SJCRH30 (cell line): ENCODE measurements around the gene ZCCHC24. TPM values are rescaled to one million over a fixed set of nuclear protein-coding genes. Genes with fewer than 3 reads are reported as not detected.

Source experiments
- DNase-seq, 2 experiments: peaks; one replicate each; pipeline ENCODE4 v3.0.0-alpha.2; 2015 to 2020
- H3K27ac ChIP-seq: fragments of 250-450 bp; sonication (Bioruptor Pico); 2 replicates; pipeline ENCODE4 v1.5.1; 2020; ENCODE audit warnings: mild to moderate bottlenecking, moderate library complexity
- H3K27me3 ChIP-seq: fragments of 250-450 bp; sonication (Bioruptor Pico); 2 replicates; pipeline ENCODE4 v1.5.1; 2020; ENCODE audit warnings: mild to moderate bottlenecking, moderate library complexity
- H3K36me3 ChIP-seq: fragments of 250-450 bp; sonication (Bioruptor Pico); 2 replicates; pipeline ENCODE4 v1.5.1; 2020; ENCODE audit warnings: mild to moderate bottlenecking, moderate library complexity
- H3K4me1 ChIP-seq: fragments of 250-450 bp; sonication (Bioruptor Pico); 2 replicates; pipeline ENCODE4 v1.5.1; 2020; ENCODE audit warnings: mild to moderate bottlenecking, moderate library complexity
- H3K4me3 ChIP-seq: fragments of 250-450 bp; sonication (Bioruptor Pico); 2 replicates; pipeline ENCODE4 v1.5.1; 2020; ENCODE audit warnings: mild to moderate bottlenecking, moderate library complexity
- H3K9me3 ChIP-seq: fragments of 250-450 bp; sonication (Bioruptor Pico); replicated peaks from 2 replicates; pipeline ENCODE4 v1.5.1; 2020; ENCODE audit warnings: mild to moderate bottlenecking, moderate library complexity
- total RNA-seq: library from RNA; depleted of rRNA; stranded (reverse); fragments of >200 nt; shearing (Covaris generic); gene quantifications from 2 replicates; pipeline ENCODE4 v1.2.3, GENCODE V29; 2014

ZCCHC24 gene
- total RNA-seq, 1 experiment from 2014 or later = 53.7 TPM

GRCh38 chr10:79479283-79479909 is 34.0 kb upstream of the ZCCHC24 start:
- H3K4me1 ChIP-seq = peaks cover 28% of the 10 kb centered on the region
- no peaks in the 10 kb centered on the region for H3K27me3 ChIP-seq
- H3K9me3 ChIP-seq = no peaks in the 10 kb centered on the region
- H3K36me3 ChIP-seq = no peaks in the 10 kb centered on the region
- DNase-seq = no peak
- no peak overlapping the region for H3K27ac ChIP-seq
- H3K4me3 ChIP-seq = no peak overlapping the region

GRCh38 chr10:79477456-79477855 is 32.0 kb upstream of the ZCCHC24 start:
- Histone ChIP-seq H3K36me3 (no peaks in the 10 kb centered on the region), H3K9me3 (no peaks in the 10 kb centered on the region), H3K27me3 (no peaks in the 10 kb centered on the region), H3K27ac (no peak overlapping the region), H3K4me1 (peaks cover 21% of the 10 kb centered on the region), H3K4me3 (no peak overlapping the region)
- DNase-seq = no peak

GRCh38 chr10:79476645-79477044 is 31.2 kb upstream of the ZCCHC24 start:
- Histone ChIP-seq H3K4me1 (peaks cover 17% of the 10 kb centered on the region), H3K27me3 (no peaks in the 10 kb centered on the region), H3K9me3 (no peaks in the 10 kb centered on the region), H3K27ac (no peak overlapping the region), H3K4me3 (no peak overlapping the region), H3K36me3 (no peaks in the 10 kb centered on the region)
- DNase-seq = no peak

GRCh38 chr10:79475877-79476276 is 30.5 kb upstream of the ZCCHC24 start:
- no peak overlapping the region for H3K27ac ChIP-seq
- H3K4me1 ChIP-seq = peaks cover 25% of the 10 kb centered on the region
- H3K27me3 ChIP-seq = no peaks in the 10 kb centered on the region
- no peaks in the 10 kb centered on the region for H3K36me3 ChIP-seq
- no peak overlapping the region for H3K4me3 ChIP-seq
- no peaks in the 10 kb centered on the region for H3K9me3 ChIP-seq
- DNase-seq = no peak

GRCh38 chr10:79475119-79475653 is 29.8 kb upstream of the ZCCHC24 start:
- no peaks in the 10 kb centered on the region for H3K27me3 ChIP-seq
- H3K36me3 ChIP-seq = no peaks in the 10 kb centered on the region
- no peaks in the 10 kb centered on the region for H3K9me3 ChIP-seq
- no peak overlapping the region for H3K4me3 ChIP-seq
- H3K4me1 ChIP-seq = peaks cover 25% of the 10 kb centered on the region
- no peak for DNase-seq
- no peak overlapping the region for H3K27ac ChIP-seq

GRCh38 chr10:79473496-79474095 is 28.2 kb upstream of the ZCCHC24 start:
- H3K4me3 ChIP-seq = no peak overlapping the region
- no peak for DNase-seq
- no peaks in the 10 kb centered on the region for H3K27me3 ChIP-seq
- H3K4me1 ChIP-seq = peaks cover 25% of the 10 kb centered on the region
- H3K27ac ChIP-seq = peak overlapping the region; percentile 69
- no peaks in the 10 kb centered on the region for H3K36me3 ChIP-seq
- no peaks in the 10 kb centered on the region for H3K9me3 ChIP-seq

- peaks cover 25% of the 10 kb centered on the region for H3K4me1 ChIP-seq
- H3K27me3 ChIP-seq = no peaks in the 10 kb centered on the region
- H3K4me3 ChIP-seq = no peak overlapping the region
- no peaks in the 10 kb centered on the region for H3K36me3 ChIP-seq
- H3K9me3 ChIP-seq = no peaks in the 10 kb centered on the region
- DNase-seq = peak; percentile 39 to 83
- peak overlapping the region; percentile 69 for H3K27ac ChIP-seq
Measured at GRCh38 chr10:79472951-79473350, 27.5 kb upstream of the ZCCHC24 start.

GRCh38 chr10:79472449-79472848 is 27.0 kb upstream of the ZCCHC24 start:
- peaks cover 28% of the 10 kb centered on the region for H3K4me1 ChIP-seq
- H3K36me3 ChIP-seq = no peaks in the 10 kb centered on the region
- H3K4me3 ChIP-seq = no peak overlapping the region

GRCh38 chr10:79471776-79472175 is 26.4 kb upstream of the ZCCHC24 start:
- Histone ChIP-seq H3K27me3 (no peaks in the 10 kb centered on the region), H3K9me3 (no peaks in the 10 kb centered on the region), H3K4me1 (peaks cover 28% of the 10 kb centered on the region), H3K27ac (no peak overlapping the region), H3K4me3 (no peak overlapping the region), H3K36me3 (no peaks in the 10 kb centered on the region)
- no peak for DNase-seq

More at GRCh38 chr10:79472449-79472848, 27.0 kb upstream of the ZCCHC24 start:
- H3K27ac ChIP-seq = peak overlapping the region; percentile 69
- H3K27me3 ChIP-seq = no peaks in the 10 kb centered on the region
- peak in 1 of 2 experiments; percentile 28 for DNase-seq
- H3K9me3 ChIP-seq = no peaks in the 10 kb centered on the region

- H3K27me3 ChIP-seq = no peaks in the 10 kb centered on the region
- H3K9me3 ChIP-seq = no peaks in the 10 kb centered on the region
- no peak for DNase-seq
- H3K4me1 ChIP-seq = peaks cover 31% of the 10 kb centered on the region
- H3K27ac ChIP-seq = no peak overlapping the region
- no peak overlapping the region for H3K4me3 ChIP-seq
- no peaks in the 10 kb centered on the region for H3K36me3 ChIP-seq
Measured at GRCh38 chr10:79470096-79470495, 24.7 kb upstream of the ZCCHC24 start.

GRCh38 chr10:79468841-79469585 is 23.6 kb upstream of the ZCCHC24 start:
- Histone ChIP-seq H3K27me3 (no peaks in the 10 kb centered on the region), H3K27ac (no peak overlapping the region), H3K36me3 (no peaks in the 10 kb centered on the region), H3K4me1 (peaks cover 41% of the 10 kb centered on the region), H3K9me3 (no peaks in the 10 kb centered on the region), H3K4me3 (no peak overlapping the region)
- DNase-seq = no peak

- no peak for DNase-seq
- Histone ChIP-seq H3K27ac (no peak overlapping the region), H3K9me3 (no peaks in the 10 kb centered on the region), H3K36me3 (no peaks in the 10 kb centered on the region), H3K4me3 (no peak overlapping the region), H3K27me3 (no peaks in the 10 kb centered on the region), H3K4me1 (peaks cover 45% of the 10 kb centered on the region)
Measured at GRCh38 chr10:79468015-79468560, 22.7 kb upstream of the ZCCHC24 start.

- no peak for DNase-seq
- Histone ChIP-seq H3K4me3 (no peak overlapping the region), H3K27me3 (no peaks in the 10 kb centered on the region), H3K27ac (no peak overlapping the region), H3K9me3 (no peaks in the 10 kb centered on the region), H3K4me1 (peaks cover 28% of the 10 kb centered on the region), H3K36me3 (no peaks in the 10 kb centered on the region)
Measured at GRCh38 chr10:79465341-79465740, 19.9 kb upstream of the ZCCHC24 start.

GRCh38 chr10:79463578-79464496 is 18.4 kb upstream of the ZCCHC24 start:
- no peaks in the 10 kb centered on the region for H3K27me3 ChIP-seq
- no peaks in the 10 kb centered on the region for H3K36me3 ChIP-seq
- DNase-seq = peak; percentile 94 to 97
- H3K9me3 ChIP-seq = no peaks in the 10 kb centered on the region
- peak overlapping the region; percentile 97 for H3K27ac ChIP-seq
- no peak overlapping the region for H3K4me3 ChIP-seq
- peaks cover 28% of the 10 kb centered on the region for H3K4me1 ChIP-seq
